Esophagus squamous epithelium (tissue), 5 donors: ENCODE data around the gene PXK. TPM values are rescaled to one million over a fixed set of nuclear protein-coding genes. Genes with fewer than 3 reads are reported as not detected.

Experiments used
- DNase-seq: peaks from one replicate; lab custom pipeline; 2025; lab: John Stamatoyannopoulos, UW
- H3K27ac ChIP-seq, 4 donors: fragments of 200-600 bp; sonication (generic); one replicate each; pipeline ENCODE4 v1.5.1; 2016 to 2019; ENCODE audit warnings: mild to moderate bottlenecking in 1 of 4
- H3K27me3 ChIP-seq, 4 donors: fragments of 200-600 bp; sonication (generic); 1 replicate in 3 of 4; 2 replicates in 1 of 4; pipeline versions ENCODE4 v1.5.1 to v1.6.0; 2017 to 2021; ENCODE audit warnings: antibody characterized with exemption in 1 of 4
- H3K36me3 ChIP-seq, 3 donors: fragments of 200-600 bp; sonication (generic); one replicate each; pipeline ENCODE4 v1.5.1; 2016 to 2019
- H3K4me1 ChIP-seq, 3 donors: fragments of 200-600 bp; sonication (generic); one replicate each; pipeline ENCODE4 v1.5.1; 2017 to 2019
- H3K4me3 ChIP-seq, 4 donors: fragments of 200-600 bp; sonication (generic); 1 replicate in 3 of 4; 2 replicates in 1 of 4; pipeline ENCODE4 v1.5.1; 2016 to 2019; ENCODE audit warnings: mild to moderate bottlenecking in 2 of 4, moderate library complexity in 1 of 4
- H3K9me3 ChIP-seq, 3 donors: fragments of 200-600 bp; sonication (generic); one replicate each; pipeline ENCODE4 v1.5.1; 2016 to 2019
- CTCF ChIP-seq, 6 experiments: fragments of 450-650 bp in 4 of 6; fragments of 200-600 bp in 2 of 6; sonication (generic) in 2 of 6; IDR thresholded peaks; one replicate each; pipeline ENCODE4 v1.5.1; 2016 to 2019; ENCODE audit warnings: antibody characterized with exemption in 6 of 6, mild to moderate bottlenecking in 4 of 6, moderate library complexity in 4 of 6
- POLR2A ChIP-seq, 4 donors: fragments of 450-650 bp; IDR thresholded peaks; one replicate each; pipeline ENCODE4 v1.6.1; 2017; ENCODE audit warnings: antibody characterized with exemption in 4 of 4, mild to moderate bottlenecking in 4 of 4, moderate library complexity in 3 of 4
- WGBS, 2 donors: methylation state at CpG; one replicate each; pipeline ENCODE4 v1.1.5; 2018; 5-methylcytosine and 5-hydroxymethylcytosine counted together
- intact Hi-C: fragments of 100-400 bp; cut with DNase I; formaldehyde crosslinking; loops from one replicate; pipeline ENCODE4 v1.15.0; 2022
- total RNA-seq, 4 donors: library from RNA; depleted of rRNA; stranded (reverse); fragments of >200 nt; gene quantifications; one replicate each; pipeline ENCODE4 v1.1.0, GENCODE V29; 2016
- donor health status: DM: yes; HTN: yes; CAD: no.

The PXK gene
- total RNA-seq, 4 donors from 2014 or later, result 6.5 to 25.9 (median 12.2) TPM

DNA sequence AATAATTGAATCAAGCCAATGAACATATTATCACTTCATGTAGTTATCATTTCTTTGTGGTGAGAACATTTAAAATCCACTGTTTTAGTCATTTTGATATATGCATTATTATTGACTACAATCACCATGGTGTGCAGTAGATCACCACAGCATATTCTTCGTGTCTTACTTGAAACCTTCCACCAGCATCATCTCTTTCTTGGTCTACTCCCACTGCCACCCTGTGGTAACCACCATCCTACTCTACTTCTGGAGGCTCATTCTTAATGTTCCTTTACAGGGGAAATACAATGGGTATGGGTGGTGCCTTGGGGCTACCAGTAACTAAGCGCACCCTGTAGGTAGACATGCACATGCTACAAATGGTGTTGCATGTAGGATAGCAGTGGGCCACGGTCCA lies 25.4 kb downstream of the PXK start:
- peaks cover 5 to 42% (median 11%) of the 10 kb centered on the region in 3 donors for H3K4me1 ChIP-seq
- 84 to 85% methylated on average over 3 of the region's 3 CpGs for WGBS, 2 donors

DNA sequence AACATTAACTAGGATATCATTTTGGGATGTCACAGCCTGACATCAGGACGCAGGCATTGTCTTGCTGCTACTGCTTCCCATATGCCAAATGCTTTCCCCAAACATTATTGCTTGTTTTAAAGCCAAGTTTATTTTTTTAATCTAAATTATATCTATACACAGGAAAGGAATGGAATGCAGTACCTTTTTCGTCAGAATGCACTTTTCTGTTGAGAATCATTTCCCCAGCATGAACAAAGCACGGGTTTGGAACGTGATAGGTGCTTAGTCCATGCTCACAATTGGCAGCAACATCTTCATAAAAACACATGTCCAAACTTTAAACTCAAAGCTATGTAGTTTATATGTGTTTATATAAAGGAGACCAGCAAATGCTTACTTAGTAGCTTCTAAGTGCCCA lies 26.1 kb downstream of the PXK start:
- DNase-seq, result no peak
- TF ChIP-seq POLR2A (IDR thresholded peaks at IDR 0.05) (no peak), CTCF (IDR thresholded peaks at IDR 0.05) (no peak)
- H3K4me3 ChIP-seq, result no peak overlapping the region
- H3K36me3 ChIP-seq, result no peaks in the 10 kb centered on the region
- no peaks in the 10 kb centered on the region for H3K27me3 ChIP-seq
- intact Hi-C loops, result no loop called here
- H3K27ac ChIP-seq, result no peak overlapping the region
- WGBS, 2 donors, result 77 to 90% methylated on average over 4 of the region's 4 CpGs
- no peaks in the 10 kb centered on the region for H3K9me3 ChIP-seq
- H3K4me1 ChIP-seq, result peaks cover 5 to 39% (median 11%) of the 10 kb centered on the region in 3 donors

More for the DNA sequence above, 25.4 kb downstream of the PXK start:
- no peak overlapping the region for H3K4me3 ChIP-seq
- no peaks in the 10 kb centered on the region for H3K36me3 ChIP-seq
- DNase-seq, result no peak
- no peak for TF ChIP-seq POLR2A (IDR thresholded peaks at IDR 0.05)
- TF ChIP-seq CTCF (IDR thresholded peaks at IDR 0.05), result no peak
- no peak overlapping the region for H3K27ac ChIP-seq
- intact Hi-C loops, result no loop called here
- no peaks in the 10 kb centered on the region for H3K27me3 ChIP-seq
- no peaks in the 10 kb centered on the region for H3K9me3 ChIP-seq

GRCh38 chr3:58359621-58360020 lies 26.9 kb downstream of the PXK start:
- Histone ChIP-seq H3K4me1 (peaks cover 5 to 36% (median 11%) of the 10 kb centered on the region in 3 donors), H3K27me3 (no peaks in the 10 kb centered on the region), H3K36me3 (no peaks in the 10 kb centered on the region), H3K9me3 (no peaks in the 10 kb centered on the region), H3K4me3 (no peak overlapping the region), H3K27ac (no peak overlapping the region)
- intact Hi-C loops, result no loop called here
- 63 to 70% methylated on average over 3 to 4 of the region's 4 CpGs for WGBS, 2 donors
- TF ChIP-seq POLR2A (IDR thresholded peaks at IDR 0.05) (no peak), CTCF (IDR thresholded peaks at IDR 0.05) (no peak)
- DNase-seq, result no peak

- no peak for DNase-seq
- H3K9me3 ChIP-seq, result no peaks in the 10 kb centered on the region
Measured at GRCh38 chr3:58361866-58362265, 29.2 kb downstream of the PXK start.

GRCh38 chr3:58366699-58367098 lies 34.0 kb downstream of the PXK start:
- H3K36me3 ChIP-seq, result peaks cover 0 to 12% (median 0%) of the 10 kb centered on the region in 3 donors
- intact Hi-C loops, result no loop called here
- WGBS, 2 donors, result 71 to 76% methylated on average over 1 of the region's 1 CpG
- DNase-seq, result no peak
- no peaks in the 10 kb centered on the region for H3K9me3 ChIP-seq
- H3K4me1 ChIP-seq, result no peaks in the 10 kb centered on the region
- no peaks in the 10 kb centered on the region for H3K27me3 ChIP-seq
- no peak for TF ChIP-seq POLR2A (IDR thresholded peaks at IDR 0.05)
- TF ChIP-seq CTCF (IDR thresholded peaks at IDR 0.05), result no peak
- H3K27ac ChIP-seq, result no peak overlapping the region
- no peak overlapping the region for H3K4me3 ChIP-seq

More at GRCh38 chr3:58361866-58362265, 29.2 kb downstream of the PXK start:
- Histone ChIP-seq H3K4me1 (peaks cover 0 to 15% (median 0%) of the 10 kb centered on the region in 3 donors), H3K27me3 (no peaks in the 10 kb centered on the region), H3K4me3 (no peak overlapping the region), H3K36me3 (no peaks in the 10 kb centered on the region), H3K27ac (no peak overlapping the region)
- intact Hi-C loops, result no loop called here
- TF ChIP-seq CTCF (IDR thresholded peaks at IDR 0.05) (no peak), POLR2A (IDR thresholded peaks at IDR 0.05) (no peak)
